ENCODE results near the gene ZNF81. TPM values are rescaled to one million over a fixed set of nuclear protein-coding genes. Genes with fewer than 3 reads are reported as not detected.
A peak's percentile ranks its signal among the peaks of the same experiment; 100 is the strongest.
"Not testable (repeated sequence)": the region's sequence is repeated elsewhere in the genome, so short reads cannot be mapped to it uniquely, and the experiment has no call there.

Gene ZNF81
- total and polyA plus RNA-seq, 10 donors = 1.2 to 17.1 (median 12.9) TPM

DNA sequence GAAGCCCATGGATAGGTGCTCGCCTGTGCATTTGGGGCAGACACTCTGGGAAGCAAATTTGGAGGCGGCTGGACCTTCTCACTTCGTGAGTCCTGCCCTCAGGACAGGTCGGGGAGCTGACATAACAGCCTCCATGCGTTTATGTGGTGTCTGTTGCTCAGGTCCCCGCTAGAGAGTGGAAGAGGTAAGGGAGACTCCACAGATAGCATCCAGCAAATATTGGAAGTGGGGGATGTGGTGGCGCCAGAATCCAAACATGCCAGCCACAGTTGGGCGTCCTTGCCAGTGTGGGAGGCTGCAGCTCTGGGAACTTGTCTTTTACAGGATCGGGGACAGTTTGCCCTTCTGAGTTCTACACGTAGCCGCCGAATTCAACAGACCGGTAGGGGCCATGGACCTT is 119.3 kb downstream of the ZNF81 start:
- intact Hi-C loops (cut with DNase I; ENCODE audit: low total_unique reads) = no loop called here
- TF ChIP-seq POLR2AphosphoS5 (IDR thresholded peaks at IDR 0.05) = no peak
- no peak for TF ChIP-seq CTCF (IDR thresholded peaks at IDR 0.05 in 8 of 11, conservative IDR thresholded peaks at IDR 0.05 in 3 of 11)
- no peak for TF ChIP-seq POLR2A (IDR thresholded peaks at IDR 0.05)
- Histone ChIP-seq H3K27me3 (replicated peaks in 1 of 7) (no peaks in the 10 kb centered on the region), H3K36me3 (no peaks in the 10 kb centered on the region), H3K4me1 (no peaks in the 10 kb centered on the region), H3K9me3 (peaks cover 0 to 14% (median 7%) of the 10 kb centered on the region in 8 donors), H3K4me3 (no peak overlapping the region), H3K27ac (no peak overlapping the region)
- WGBS, 5 donors = 82 to 94% (median 87%) methylated on average over 5 to 13 of the region's 13 CpGs
- DNase-seq = no peak

DNA sequence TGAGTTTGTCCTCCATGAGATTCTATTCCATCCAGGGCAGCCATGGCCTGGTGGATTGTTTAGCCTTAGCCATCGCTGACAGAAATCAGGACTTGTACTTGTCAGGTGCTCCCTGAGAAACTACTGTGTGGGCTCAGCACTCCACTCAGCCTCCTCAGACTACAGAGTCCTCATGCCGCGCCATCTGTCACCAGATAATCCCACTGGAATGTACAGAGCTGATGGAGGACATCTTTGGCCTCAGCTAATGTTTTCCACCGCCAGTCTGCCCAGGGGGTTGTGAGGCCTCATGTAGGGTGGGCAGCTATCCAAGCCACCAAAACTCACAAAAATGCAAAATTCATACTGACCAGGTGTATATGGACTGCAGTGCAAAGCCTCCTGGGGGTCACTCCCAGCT is 121.5 kb downstream of the ZNF81 start:
- H3K9me3 ChIP-seq; H3K27me3 ChIP-seq (replicated peaks in 1 of 7); DNase-seq; H3K27ac ChIP-seq; H3K4me3 ChIP-seq; intact Hi-C loops (cut with DNase I; ENCODE audit: low total_unique reads); H3K36me3 ChIP-seq; H3K4me1 ChIP-seq: not testable (repeated sequence)
- 85 to 93% (median 89%) methylated on average over 3 to 4 of the region's 4 CpGs; no CpG with 5 or more reads in 1 of the 5 donors for WGBS, 5 donors

DNA sequence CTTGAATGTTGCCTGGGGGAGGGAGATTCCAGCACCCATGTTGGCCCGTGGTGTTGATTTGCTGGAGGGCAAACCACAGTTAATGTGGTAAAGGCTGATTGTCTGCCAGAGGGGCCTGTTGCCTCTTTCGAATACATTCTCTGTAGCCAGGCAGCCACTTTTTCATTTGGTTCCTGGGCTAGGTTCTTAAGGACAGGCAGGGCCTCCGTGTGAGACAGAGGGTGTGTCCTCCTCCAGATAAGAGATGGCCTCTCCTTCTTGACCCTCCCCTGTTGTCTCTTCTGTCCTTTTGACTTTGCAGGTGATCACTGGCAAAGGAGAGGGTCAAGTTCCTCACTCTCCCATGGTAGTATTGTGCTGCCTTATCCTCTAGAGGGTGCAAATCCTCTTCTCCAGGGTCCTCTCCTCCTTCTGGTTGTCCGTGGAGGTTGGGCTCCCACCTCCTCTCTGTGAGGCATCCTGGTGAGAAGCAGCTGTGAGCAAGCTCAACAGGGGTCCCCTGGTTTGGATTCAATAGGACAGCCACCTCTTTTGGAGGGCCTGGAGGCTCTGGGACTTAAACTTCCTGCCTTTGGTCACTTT is 122.2 kb downstream of the ZNF81 start:
- TF ChIP-seq POLR2AphosphoS5 (IDR thresholded peaks at IDR 0.05) = no peak
- TF ChIP-seq CTCF (IDR thresholded peaks at IDR 0.05 in 8 of 11, conservative IDR thresholded peaks at IDR 0.05 in 3 of 11) = peak in 5 of 11 experiments; percentile 15 to 34 (median 27)
- H3K36me3 ChIP-seq = no peaks in the 10 kb centered on the region
- H3K27ac ChIP-seq = no peak overlapping the region
- no peaks in the 10 kb centered on the region for H3K4me1 ChIP-seq
- intact Hi-C loops (cut with DNase I; ENCODE audit: low total_unique reads) = no loop called here
- no peak for DNase-seq
- WGBS, 5 donors = 20 to 40% (median 36%) methylated on average over 2 to 4 of the region's 4 CpGs
- no peaks in the 10 kb centered on the region for H3K27me3 ChIP-seq (replicated peaks in 1 of 7)
- no peak overlapping the region for H3K4me3 ChIP-seq
- H3K9me3 ChIP-seq = peaks cover 0 to 7% (median 0%) of the 10 kb centered on the region in 8 donors

GRCh38 chrX:47960406-47960805 is 123.7 kb downstream of the ZNF81 start:
- H3K4me3 ChIP-seq = no peak overlapping the region
- H3K9me3 ChIP-seq = peaks cover 0 to 15% (median 0%) of the 10 kb centered on the region in 8 donors
- no peaks in the 10 kb centered on the region for H3K36me3 ChIP-seq
- no peaks in the 10 kb centered on the region for H3K27me3 ChIP-seq (replicated peaks in 1 of 7)
- no peaks in the 10 kb centered on the region for H3K4me1 ChIP-seq
- intact Hi-C loops (cut with DNase I; ENCODE audit: low total_unique reads) = no loop called here
- no peak for DNase-seq
- TF ChIP-seq POLR2A (IDR thresholded peaks at IDR 0.05) (no peak), CTCF (IDR thresholded peaks at IDR 0.05 in 8 of 11, conservative IDR thresholded peaks at IDR 0.05 in 3 of 11) (no peak), POLR2AphosphoS5 (IDR thresholded peaks at IDR 0.05) (no peak)
- H3K27ac ChIP-seq = no peak overlapping the region
- 57 to 81% (median 63%) methylated on average over 1 to 2 of the region's 2 CpGs for WGBS, 5 donors

- WGBS, 5 donors = 78 to 95% (median 86%) methylated on average over 5 to 6 of the region's 6 CpGs
Observed at GRCh38 chrX:47961830-47962229, 125.1 kb downstream of the ZNF81 start.

GRCh38 chrX:47965526-47965925 is 128.8 kb downstream of the ZNF81 start:
- H3K36me3 ChIP-seq; H3K27me3 ChIP-seq (replicated peaks in 1 of 7); H3K27ac ChIP-seq; H3K4me3 ChIP-seq; DNase-seq; intact Hi-C loops (cut with DNase I; ENCODE audit: low total_unique reads); H3K4me1 ChIP-seq: not testable (repeated sequence)
- 76 to 97% (median 95%) methylated on average over 7 to 14 of the region's 14 CpGs for WGBS, 5 donors
- peaks cover 0 to 56% (median 6%) of the 10 kb centered on the region in 8 donors for H3K9me3 ChIP-seq

More at GRCh38 chrX:47961830-47962229, 125.1 kb downstream of the ZNF81 start:
- DNase-seq; H3K4me3 ChIP-seq; H3K27me3 ChIP-seq (replicated peaks in 1 of 7); intact Hi-C loops (cut with DNase I; ENCODE audit: low total_unique reads); H3K27ac ChIP-seq; H3K4me1 ChIP-seq; H3K36me3 ChIP-seq: not testable (repeated sequence)
- peaks cover 0 to 24% (median 2%) of the 10 kb centered on the region in 8 donors for H3K9me3 ChIP-seq

Measured in spleen (tissue), 11 donors.